Stimulated activated CD8-positive, alpha-beta memory T cell treated with anti-CD3 and anti-CD28 coated beads, Interleukin-15, amount 100 ng/mL, for 1 hour (primary cell): ENCODE measurements around the gene BDKRB2.

Source experiments
- DNase-seq: peaks from one replicate; pipeline ENCODE4 v3.0.0-alpha.2; 2020; ENCODE audit warnings: low read depth

The BDKRB2 gene

GRCh38 chr14:96204151-96205058, at the start of gene BDKRB2:
Gene BDKRB2, plus strand, starts transcription at chr14:96204839. Its CDS starts 32,269 bp downstream, at chr14:96237108.
- DNase-seq = no peak

GRCh38 chr14:96154900-96155299, 49.7 kb upstream of the BDKRB2 start:
- no peak for DNase-seq

DNA sequence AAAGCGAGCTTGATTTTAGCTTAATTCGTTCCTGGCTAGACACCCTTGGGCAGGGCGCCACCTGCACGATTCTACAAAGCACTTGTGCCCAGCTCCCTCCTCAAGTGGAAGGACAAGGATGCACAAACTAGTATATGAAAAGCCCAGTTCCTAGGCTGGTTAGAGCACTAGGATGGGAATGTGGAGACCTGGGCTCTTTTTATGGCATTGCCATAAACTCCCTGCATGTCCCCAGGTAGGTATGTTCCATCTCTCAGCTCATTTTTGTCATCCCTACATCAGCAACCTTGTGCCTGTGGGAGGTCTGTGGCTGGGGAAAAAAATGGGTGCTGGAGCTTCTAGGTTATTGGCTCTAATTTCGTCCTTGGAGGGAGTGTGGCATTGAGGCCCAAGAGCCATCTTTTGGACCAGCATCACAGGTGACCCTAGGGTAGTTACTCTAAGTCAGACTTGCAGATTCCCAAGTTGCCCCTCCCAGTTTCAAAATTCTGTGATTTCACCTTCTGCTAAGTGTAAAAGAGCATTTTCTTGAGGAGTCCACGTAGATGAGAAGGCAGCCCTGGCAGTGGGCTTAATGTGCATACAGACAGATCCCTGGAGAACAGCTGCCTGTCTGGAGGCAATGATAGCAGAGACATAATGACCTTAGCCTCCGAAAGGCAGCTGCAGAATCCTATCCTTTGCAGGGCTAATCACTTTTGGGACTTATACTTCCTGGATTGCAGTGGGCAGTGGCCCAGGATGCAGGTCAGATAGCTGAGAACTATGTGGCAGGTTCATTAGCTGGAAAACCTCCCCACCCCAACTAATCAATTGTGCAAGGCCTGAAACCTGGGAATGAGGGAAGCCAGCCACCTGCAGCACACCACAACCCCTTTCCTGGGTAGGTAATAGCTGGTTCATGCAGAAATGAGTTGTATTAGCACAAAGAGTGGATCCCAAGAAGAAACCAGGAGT, 47.6 kb upstream of the BDKRB2 start:
- DNase-seq = no peak

GRCh38 chr14:96158735-96159134, 45.9 kb upstream of the BDKRB2 start:
- DNase-seq = no peak

- DNase-seq = no peak
Observed at GRCh38 chr14:96160076-96160912, 44.3 kb upstream of the BDKRB2 start.

DNA sequence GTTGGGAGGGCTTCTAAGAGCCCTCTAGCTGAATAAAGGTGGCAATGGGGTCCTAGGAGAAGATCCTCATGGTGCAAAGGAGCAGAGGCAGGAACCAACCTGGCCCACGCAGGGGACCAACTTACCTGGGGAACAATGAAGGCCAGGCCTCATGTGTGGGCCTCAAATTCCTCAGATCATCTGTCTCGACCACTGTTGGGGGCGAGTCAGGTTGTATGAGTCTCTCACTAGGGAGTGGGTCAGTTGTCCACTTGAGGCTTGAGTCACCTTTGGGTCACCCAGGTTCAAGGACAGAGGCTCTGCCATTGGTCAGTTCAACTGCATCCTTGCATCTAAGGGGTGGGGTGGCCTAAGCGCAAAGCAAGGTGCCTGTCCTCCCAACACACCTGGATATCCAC, 43.7 kb upstream of the BDKRB2 start:
- DNase-seq = no peak

DNA sequence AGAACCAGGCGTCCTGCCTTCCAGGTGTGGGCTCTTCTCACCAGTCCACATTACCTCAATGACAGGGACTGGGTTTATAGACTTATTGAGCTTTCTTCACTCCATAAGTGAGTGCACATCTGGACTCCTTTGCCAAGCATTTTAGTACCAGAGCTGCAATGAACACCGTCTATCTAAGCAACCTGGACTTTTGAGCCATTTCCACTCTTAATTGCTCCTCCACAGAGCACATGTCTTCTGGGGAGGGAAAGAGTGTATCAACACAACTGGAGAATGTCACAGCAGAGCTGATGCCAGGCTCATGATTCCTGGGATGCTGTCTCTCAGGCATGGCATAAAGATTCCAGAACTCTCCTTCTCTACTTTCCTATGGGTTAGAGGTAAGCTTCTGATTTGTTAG, 43.0 kb upstream of the BDKRB2 start:
- DNase-seq = no peak

GRCh38 chr14:96162265-96162664, 42.4 kb upstream of the BDKRB2 start:
- no peak for DNase-seq

DNA sequence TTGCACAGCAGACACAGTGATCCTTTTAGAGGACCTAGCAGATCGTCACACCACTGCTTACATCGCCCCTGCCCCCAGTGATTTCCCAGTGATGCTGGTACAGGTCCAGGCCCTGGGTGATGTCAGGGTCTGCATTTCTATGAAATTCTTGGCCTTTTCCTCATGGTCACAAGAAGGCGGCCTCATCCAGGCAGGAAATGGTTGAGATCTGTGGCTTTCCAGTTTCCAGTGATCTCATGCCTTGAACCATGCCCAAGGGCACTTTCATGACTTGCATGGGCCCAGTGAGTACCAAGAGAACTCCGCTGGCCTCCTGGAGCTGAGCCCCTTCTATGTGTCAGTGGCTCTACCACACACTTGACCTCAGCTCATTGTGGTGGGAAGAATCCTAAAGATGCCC, 41.9 kb upstream of the BDKRB2 start:
- no peak for DNase-seq

GRCh38 chr14:96164861-96165490, 39.7 kb upstream of the BDKRB2 start:
- DNase-seq = no peak

DNA sequence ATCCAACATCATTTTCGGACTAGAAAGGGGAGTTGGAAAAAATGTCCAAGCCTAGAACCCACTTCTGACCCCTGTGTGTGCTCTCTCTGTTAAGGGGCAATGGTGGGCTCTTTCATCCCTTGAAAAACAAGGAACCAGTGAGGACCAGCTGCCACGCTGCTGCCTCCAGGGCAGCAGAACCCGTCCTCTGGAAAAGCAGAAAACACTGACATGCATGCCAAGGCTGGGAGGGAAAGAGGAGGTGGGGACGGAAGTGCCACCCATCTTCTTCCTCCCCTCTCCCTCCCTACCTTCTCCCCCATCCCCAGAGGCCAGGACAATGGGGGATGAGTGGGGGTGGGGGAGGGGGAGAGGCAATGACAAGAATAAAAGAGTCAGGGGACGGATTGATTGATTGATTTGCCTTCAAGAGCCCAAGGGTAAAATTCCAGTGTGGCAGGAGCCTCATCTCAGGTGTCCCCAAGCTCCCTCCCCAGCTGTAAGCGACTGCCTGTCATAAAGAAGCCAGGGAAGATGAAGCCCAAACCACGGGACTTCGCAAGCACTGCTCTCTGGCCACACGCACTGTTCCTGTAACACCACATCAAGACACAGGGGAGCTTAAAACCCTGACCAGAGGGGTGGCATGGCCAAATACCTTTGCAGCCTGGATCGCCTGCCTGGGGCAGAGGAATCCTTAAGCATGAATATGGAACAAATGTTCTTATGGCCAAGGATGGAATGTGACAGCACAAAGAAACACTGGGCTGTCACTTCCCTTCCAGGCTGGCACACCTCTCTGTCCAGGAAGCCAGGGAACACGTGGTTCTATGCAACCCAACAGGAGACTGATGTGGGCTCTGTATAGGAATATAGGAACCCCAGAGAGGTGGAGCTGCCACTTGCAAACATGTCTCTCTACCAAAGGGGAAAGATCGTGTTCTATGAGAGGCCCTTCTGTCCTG, 38.9 kb upstream of the BDKRB2 start:
- no peak for DNase-seq

- no peak for DNase-seq
Observed at GRCh38 chr14:96166461-96167223, 38.0 kb upstream of the BDKRB2 start.

- DNase-seq = no peak
Observed at GRCh38 chr14:96167224-96168148, 37.2 kb upstream of the BDKRB2 start.

GRCh38 chr14:96168581-96168980, 36.1 kb upstream of the BDKRB2 start:
- no peak for DNase-seq

- DNase-seq = no peak
Observed at GRCh38 chr14:96170961-96171592, 33.6 kb upstream of the BDKRB2 start.

DNA sequence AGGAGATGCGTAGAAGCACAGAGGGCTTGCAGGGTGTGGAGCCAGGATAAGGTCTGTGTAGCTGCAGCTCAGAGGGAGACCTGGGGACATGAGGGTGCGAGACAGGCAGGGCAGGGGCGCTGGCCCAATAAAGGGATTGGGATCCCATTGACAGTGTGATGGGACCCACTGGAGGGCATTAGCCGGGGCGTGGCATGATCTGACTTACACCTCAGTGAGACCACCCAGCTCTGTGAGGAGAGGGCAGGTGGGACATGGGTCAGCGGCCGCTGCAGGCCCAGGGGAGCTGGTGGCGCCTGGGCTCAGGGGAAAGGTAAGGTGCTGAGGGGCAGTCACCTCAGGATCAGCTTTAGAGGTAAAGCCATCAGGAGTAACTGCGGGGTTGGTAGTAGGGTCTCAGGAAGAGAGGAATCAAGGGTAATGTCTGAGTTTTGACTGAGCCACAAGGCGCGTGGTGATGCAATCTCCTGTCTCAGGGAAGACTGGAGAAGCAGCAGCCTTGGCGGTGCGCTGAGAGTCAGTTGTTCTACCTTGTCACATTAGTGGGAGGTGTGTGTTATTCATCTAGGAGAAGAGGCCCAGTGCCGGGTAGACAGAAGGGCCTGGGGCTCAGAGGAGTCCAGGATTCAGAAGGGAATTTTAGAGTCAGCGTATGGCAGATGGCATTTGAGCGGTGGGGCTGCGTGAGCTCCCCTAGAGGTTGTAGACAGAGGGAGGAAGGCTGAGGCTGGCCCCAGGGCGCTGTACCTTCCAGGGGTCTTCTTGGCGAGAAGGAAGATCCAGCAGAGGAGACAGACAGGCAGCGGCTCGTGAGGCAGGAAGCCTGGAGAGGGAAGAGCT, 30.8 kb upstream of the BDKRB2 start:
- DNase-seq = no peak

DNA sequence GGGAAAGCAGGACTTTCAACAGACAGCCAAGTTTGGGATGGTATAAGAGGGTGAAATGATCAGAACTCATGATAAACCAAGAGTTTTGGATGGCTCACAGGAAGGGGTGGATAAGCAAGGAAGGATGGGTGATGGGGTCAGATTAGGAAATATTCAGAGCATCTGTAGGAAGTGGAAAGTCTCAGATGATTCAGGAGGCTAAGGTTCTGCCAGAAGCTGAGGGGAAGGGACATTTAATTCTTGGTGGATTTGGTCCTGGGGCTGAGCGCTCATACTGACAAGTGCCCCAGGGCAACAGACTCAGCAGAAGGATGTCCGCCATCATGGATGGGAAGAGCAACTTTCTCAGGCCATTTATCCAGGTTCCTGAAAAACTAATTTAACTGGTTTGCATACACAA, 28.4 kb upstream of the BDKRB2 start:
- DNase-seq = no peak
